GM19328 (cell line): Measurements from ENCODE around the gene MGMT.

Source experiments
- ATAC-seq: cut with Tn5 transposase; IDR thresholded peaks from one replicate; pipeline ENCODE4 v1.9.1; 2021; ENCODE audit warnings: mild to moderate bottlenecking, moderate library complexity; ENCODE audit not compliant: unreplicated experiment

Gene MGMT

GRCh38 chr10:129450391-129450790 lies 16.6 kb upstream of the MGMT start:
- no peak for ATAC-seq

DNA sequence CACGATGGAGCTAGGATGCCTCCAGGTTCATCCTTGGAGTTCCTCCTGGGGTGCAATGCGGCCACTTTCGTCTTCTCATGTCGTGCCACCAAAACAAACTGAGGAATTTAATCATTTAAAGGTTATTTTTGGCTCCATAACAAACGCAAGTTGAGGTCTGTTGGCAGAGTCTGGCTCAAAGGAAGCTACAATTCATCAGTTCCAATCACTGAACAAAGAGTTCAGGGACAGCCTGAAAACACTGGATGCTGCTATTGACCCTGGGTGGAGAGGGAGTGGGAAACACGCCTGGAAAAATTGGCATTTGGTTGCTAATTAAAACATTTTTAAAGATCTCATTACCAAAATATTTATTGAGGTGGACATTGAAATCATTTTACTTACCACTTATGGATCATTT lies 11.4 kb upstream of the MGMT start:
- no peak for ATAC-seq

- ATAC-seq = no peak
Measured at GRCh38 chr10:129459762-129460539, 7.1 kb upstream of the MGMT start.

DNA sequence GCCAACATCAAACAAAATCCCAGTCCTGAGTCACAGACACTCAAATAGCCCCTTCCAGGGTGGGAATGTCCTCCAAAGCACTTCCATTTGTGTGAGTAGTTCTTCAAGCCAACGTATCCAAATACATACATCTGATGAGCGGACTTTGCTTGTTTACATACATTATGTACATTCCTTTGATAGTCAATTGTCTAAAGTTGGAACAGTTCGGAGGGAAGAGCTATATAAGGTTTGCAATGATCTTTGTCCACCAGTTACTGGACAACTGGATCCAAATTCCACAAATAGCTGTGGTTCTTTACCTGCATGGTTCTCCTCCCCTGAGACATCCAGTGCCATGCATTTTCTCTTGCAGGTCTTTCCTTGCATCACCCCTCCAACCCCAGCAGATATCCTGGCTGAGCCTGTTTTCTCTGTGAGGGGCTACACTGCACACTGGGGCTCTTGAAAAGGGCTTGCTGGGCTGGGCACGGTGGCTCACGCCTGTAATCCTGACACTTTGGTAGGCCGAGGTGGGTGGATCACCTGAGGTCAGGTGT lies 4.7 kb upstream of the MGMT start:
- no peak for ATAC-seq

GRCh38 chr10:129464251-129464650 lies 2.8 kb upstream of the MGMT start:
- ATAC-seq = no peak

GRCh38 chr10:129465796-129466702 lies 992 bp upstream of the MGMT start:
- peak; percentile 1 for ATAC-seq

- no peak for ATAC-seq
Measured at GRCh38 chr10:129467359-129468064, 471 bp downstream of the MGMT start.

DNA sequence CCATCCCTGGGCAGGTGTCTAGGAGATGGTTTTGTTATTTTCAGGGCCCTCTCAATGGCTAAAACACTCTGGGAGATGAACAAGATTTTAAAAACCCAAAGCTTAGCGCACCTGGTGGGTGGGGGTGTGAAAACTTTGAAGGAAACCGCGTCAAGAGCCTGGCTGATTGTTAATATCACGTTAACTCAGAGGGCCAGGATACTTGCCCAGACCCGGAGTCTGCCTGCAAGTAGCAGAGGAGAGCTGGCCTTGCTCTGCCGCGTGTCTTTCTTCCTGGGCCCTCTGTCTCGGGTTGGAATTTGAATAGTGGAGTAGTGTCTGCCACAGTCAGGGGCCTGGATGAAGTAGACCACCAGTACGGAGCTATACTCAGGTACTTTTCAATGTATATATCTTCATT lies 1.1 kb downstream of the MGMT start:
- no peak for ATAC-seq

- no peak for ATAC-seq
Measured at GRCh38 chr10:129470103-129470851, 3.2 kb downstream of the MGMT start.

DNA sequence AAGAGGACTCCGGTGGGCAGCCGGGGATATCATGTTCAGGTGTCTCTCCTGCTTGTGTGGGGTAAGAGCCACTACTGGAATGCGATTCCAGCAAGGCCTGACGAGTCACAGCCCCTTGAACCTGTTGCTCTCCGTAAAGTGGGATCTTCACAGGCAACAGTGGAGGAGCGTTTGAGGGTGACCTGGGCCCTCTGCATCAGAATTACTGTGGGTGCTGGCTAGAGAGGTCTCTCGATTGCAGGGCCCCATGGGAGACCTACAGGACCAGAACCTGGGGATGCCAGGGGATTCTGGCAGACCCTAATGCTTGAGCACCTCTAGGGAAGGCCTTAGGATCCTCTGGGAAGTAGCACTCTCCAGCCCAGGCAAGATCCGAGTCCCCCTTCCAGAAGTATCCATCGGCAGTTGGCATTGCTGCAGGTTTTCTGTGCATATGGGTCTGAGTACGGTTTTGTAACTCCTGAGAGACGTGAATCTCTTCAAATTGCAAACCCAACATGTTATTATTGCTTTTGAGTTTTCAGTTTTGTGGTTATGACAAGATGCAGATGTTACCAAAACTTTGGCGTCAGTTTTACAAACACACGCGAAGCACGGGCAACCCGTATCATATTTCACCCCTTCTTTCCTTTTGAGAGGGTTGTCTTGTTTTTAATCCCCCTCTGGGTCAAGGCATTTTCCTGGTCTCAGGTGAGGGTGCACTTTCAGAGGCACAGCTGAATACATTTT lies 4.6 kb downstream of the MGMT start:
- ATAC-seq = no peak

DNA sequence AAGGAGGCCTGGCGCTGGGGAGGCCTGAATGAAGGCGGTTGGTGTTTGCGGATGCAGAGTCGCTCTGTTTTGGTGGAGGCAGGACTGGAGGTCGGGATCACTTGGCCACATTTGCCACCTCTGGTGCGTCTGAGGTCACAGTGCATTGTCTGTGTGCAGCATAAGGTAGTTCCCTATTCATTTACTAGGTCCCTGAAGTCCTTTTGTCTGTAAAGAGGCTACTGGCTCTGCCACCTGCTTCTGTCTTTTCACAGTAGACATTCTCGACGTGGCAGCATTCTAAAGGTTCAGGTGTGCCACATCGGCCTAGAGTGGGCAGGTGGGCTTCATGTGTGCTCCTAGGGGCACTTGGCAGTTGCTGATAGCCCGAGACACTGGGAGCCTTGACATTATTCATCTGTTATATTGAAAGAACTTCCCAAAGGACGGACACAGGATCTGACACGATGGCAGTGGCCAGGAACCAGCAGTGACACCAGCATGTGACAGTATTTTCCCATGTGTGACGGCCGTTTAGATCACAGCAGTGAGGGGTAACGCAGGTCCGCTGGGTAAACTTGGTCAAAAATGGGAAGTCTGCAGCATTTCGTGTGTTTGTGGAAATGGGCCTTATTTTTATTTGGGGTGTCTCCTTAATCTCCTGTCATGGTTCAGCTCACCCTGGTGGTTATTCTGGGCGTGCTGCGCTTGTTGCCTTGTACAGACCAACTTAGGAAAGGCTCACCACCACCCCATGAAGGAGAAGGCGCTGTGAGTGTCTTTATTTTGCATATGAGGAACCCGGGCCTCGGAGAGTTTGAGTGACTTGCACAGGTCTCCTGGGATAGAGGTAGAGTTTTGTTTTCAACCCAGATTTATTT lies 5.9 kb downstream of the MGMT start:
- ATAC-seq = peak; percentile 59

- no peak for ATAC-seq
Measured at GRCh38 chr10:129474642-129475041, 7.6 kb downstream of the MGMT start.

GRCh38 chr10:129476431-129476830 lies 9.4 kb downstream of the MGMT start:
- ATAC-seq = no peak

GRCh38 chr10:129477051-129477450 lies 10.0 kb downstream of the MGMT start:
- ATAC-seq = no peak

GRCh38 chr10:129481641-129482040 lies 14.6 kb downstream of the MGMT start:
- no peak for ATAC-seq

DNA sequence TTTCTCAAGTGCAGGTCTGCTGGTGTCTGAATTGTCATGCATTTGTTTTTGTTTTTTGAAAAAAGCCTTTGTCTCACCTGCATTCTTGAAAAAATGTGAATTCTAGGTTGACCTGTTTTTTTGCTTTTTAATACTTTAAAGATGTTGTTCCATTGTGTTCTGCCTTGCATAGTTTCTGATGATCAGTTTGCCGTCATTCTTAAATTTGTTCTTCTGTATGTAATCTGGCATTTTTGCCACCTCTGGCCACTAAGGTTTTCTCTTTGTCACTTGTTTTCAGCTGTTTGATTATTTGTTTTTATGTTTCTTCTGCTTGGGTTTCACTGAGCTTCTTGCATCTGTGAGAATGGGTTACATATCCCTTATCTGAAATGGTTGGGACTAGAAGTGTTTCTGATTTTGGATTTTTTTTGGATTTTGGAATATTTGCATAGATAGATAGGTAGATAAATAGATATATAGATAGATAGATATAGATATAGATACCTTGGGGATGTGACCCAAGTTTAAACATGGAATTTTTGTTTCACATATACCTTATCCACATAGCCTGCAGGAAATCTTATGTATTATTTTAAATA lies 16.5 kb downstream of the MGMT start:
- no peak for ATAC-seq

GRCh38 chr10:129486805-129487204 lies 19.8 kb downstream of the MGMT start:
- ATAC-seq = no peak

- ATAC-seq = no peak
Measured at GRCh38 chr10:129491123-129491734, 24.2 kb downstream of the MGMT start.
